HG03575 (cell line): ENCODE results near the gene PTPRK.

ENCODE experiments used
- ATAC-seq: cut with Tn5 transposase; IDR thresholded peaks from one replicate; pipeline ENCODE4 v1.9.1; 2021; ENCODE audit not compliant: unreplicated experiment, insufficient number of reproducible peaks, low FRiP score; ENCODE audit errors: extremely low read depth

Gene PTPRK

GRCh38 chr6:128244751-128245405 is 275.5 kb downstream of the PTPRK start:
- ATAC-seq: no peak

GRCh38 chr6:128242765-128243403 is 277.5 kb downstream of the PTPRK start:
- no peak for ATAC-seq

- no peak for ATAC-seq
Observed at GRCh38 chr6:128241216-128241615, 279.2 kb downstream of the PTPRK start.

- ATAC-seq: peak; percentile 59
Observed at GRCh38 chr6:128240024-128240428, 280.4 kb downstream of the PTPRK start.

GRCh38 chr6:128239146-128239545 is 281.3 kb downstream of the PTPRK start:
- no peak for ATAC-seq

- ATAC-seq: no peak
Observed at GRCh38 chr6:128238225-128238624, 282.2 kb downstream of the PTPRK start.

GRCh38 chr6:128235556-128235955 is 284.8 kb downstream of the PTPRK start:
- no peak for ATAC-seq

- no peak for ATAC-seq
Observed at GRCh38 chr6:128233531-128233930, 286.9 kb downstream of the PTPRK start.

GRCh38 chr6:128230267-128230989 is 290.0 kb downstream of the PTPRK start:
- no peak for ATAC-seq

- no peak for ATAC-seq
Observed at GRCh38 chr6:128225612-128226011, 294.8 kb downstream of the PTPRK start.

- ATAC-seq: no peak
Observed at GRCh38 chr6:128216917-128217316, 303.5 kb downstream of the PTPRK start.

- no peak for ATAC-seq
Observed at GRCh38 chr6:128209771-128210170, 310.6 kb downstream of the PTPRK start.

- ATAC-seq: no peak
Observed at GRCh38 chr6:128208851-128209580, 311.4 kb downstream of the PTPRK start.

- no peak for ATAC-seq
Observed at GRCh38 chr6:128208078-128208477, 312.3 kb downstream of the PTPRK start.

- no peak for ATAC-seq
Observed at GRCh38 chr6:128206610-128207426, 313.6 kb downstream of the PTPRK start.

- ATAC-seq: no peak
Observed at GRCh38 chr6:128204616-128205015, 315.8 kb downstream of the PTPRK start.

- ATAC-seq: no peak
Observed at GRCh38 chr6:128202169-128202765, 318.1 kb downstream of the PTPRK start.

- ATAC-seq: no peak
Observed at GRCh38 chr6:128200789-128201188, 319.6 kb downstream of the PTPRK start.
